ENCODE results near the gene TMC8.

GRCh38 chr17:78109489-78109761 is 21.1 kb upstream of the TMC8 start:
- TF ChIP-seq, protein P1, sequence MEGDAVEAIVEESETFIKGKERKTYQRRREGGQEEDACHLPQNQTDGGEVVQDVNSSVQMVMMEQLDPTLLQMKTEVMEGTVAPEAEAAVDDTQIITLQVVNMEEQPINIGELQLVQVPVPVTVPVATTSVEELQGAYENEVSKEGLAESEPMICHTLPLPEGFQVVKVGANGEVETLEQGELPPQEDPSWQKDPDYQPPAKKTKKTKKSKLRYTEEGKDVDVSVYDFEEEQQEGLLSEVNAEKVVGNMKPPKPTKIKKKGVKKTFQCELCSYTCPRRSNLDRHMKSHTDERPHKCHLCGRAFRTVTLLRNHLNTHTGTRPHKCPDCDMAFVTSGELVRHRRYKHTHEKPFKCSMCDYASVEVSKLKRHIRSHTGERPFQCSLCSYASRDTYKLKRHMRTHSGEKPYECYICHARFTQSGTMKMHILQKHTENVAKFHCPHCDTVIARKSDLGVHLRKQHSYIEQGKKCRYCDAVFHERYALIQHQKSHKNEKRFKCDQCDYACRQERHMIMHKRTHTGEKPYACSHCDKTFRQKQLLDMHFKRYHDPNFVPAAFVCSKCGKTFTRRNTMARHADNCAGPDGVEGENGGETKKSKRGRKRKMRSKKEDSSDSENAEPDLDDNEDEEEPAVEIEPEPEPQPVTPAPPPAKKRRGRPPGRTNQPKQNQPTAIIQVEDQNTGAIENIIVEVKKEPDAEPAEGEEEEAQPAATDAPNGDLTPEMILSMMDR (IDR thresholded peaks at IDR 0.05) = no peak
- TF ChIP-seq POLR2A (IDR thresholded peaks at IDR 0.05) = no peak

All from Peyer's patch (tissue), 4 donors.